ENCODE data around the gene ARHGEF10L.

ARHGEF10L gene

GRCh38 chr1:17632106-17632505 lies 92.6 kb downstream of the ARHGEF10L start:
- DNase-seq (ENCODE audit: low read depth in 2 of 2) = no peak

GRCh38 chr1:17632541-17633184 lies 93.2 kb downstream of the ARHGEF10L start:
- no peak for DNase-seq (ENCODE audit: low read depth in 2 of 2)

GRCh38 chr1:17633654-17634053 lies 94.2 kb downstream of the ARHGEF10L start:
- no peak for DNase-seq (ENCODE audit: low read depth in 2 of 2)

DNA sequence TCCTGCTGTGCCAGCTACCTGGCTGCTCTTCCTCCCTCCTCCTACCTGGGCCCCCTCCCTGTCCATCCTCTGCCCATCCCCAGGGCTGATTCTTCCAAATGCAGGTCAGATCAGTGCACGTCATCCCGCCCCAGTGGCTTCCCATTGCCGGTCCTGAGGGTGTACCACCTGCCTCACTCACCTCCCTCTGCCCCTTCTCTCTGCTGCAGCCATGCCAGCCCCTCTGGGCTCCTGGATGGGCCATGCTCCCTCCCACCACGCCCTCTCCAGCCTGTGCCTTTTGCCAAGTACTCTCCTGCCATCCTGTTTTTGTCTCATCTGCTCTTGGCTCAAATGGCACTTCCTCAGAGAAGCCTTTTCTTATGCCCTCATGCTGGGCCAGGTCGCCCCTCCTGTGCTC lies 95.8 kb downstream of the ARHGEF10L start:
- DNase-seq (ENCODE audit: low read depth in 2 of 2) = no peak

DNA sequence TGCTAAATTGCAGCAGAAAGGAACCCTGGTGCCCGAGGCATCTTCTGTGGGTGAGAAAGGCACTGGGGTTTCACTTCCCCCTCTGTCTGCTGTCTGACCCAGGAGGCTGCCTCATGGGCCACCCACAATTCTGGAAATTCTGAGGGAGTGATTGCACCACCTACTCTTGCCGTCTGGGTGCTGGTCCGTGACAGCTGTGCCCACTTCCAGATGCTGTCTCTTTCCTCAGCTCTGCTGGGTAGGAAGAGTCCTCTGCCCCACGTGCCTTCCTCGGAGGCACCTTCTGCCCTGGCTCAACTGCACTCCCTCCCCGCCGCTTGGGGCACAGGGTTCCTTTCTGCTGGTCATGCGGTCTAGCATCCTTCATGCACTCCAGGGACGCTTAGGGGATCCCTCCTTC lies 96.3 kb downstream of the ARHGEF10L start:
- DNase-seq (ENCODE audit: low read depth in 2 of 2) = no peak

DNA sequence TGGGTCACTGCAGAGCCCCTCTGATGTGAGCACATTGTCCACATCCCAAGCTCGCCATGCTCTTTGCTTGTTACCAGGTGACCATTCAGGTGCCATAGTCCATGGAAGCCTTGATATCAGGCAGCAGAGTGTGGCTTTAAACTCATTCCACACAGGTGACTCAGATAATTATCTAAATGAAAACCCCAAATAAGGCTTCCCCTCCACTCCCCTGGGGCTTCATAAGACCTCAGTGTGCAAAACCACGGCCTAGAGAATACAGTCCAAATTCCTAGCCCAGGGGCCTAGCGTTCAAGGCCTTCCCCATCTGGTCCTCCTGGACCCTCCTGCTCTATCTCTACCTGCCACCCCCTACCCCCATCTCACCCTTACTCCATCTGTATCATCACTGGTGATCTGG lies 97.1 kb downstream of the ARHGEF10L start:
- DNase-seq (ENCODE audit: low read depth in 2 of 2) = no peak

- no peak for DNase-seq (ENCODE audit: low read depth in 2 of 2)
Measured at GRCh38 chr1:17637055-17637454, 97.6 kb downstream of the ARHGEF10L start.

DNA sequence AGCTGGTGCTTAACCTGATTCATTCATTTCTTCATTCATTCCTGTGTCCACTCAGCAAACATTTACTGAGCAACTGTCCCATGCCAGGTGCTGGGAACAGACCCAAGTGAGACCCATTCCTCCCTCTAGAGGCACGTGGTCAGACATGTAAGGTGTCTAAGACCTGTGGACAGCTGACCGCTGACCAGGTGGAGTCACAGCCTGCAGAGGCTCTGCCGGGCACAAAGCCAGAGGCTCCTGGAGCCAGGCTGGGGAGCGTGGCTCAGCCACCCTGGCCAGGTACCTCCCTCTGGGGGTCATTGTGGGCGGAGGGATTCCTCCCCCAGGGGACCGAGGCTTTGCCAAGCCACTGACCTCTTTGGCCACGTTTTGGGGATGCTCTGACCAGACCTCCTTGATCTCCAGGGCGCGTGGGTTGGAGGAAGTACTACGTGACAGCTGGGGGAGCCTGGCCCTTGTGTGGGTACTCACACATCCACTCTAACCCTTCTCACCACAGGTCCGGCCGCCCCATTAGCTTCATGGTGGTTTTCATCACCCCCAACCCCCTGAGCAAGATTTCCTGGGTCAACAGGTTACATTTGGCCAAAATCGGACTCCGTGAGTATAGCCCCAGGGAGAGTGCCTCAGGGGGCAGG lies 100.3 kb downstream of the ARHGEF10L start:
- no peak for DNase-seq (ENCODE audit: low read depth in 2 of 2)

GRCh38 chr1:17640393-17640792 lies 100.9 kb downstream of the ARHGEF10L start:
- DNase-seq (ENCODE audit: low read depth in 2 of 2) = no peak

GRCh38 chr1:17640975-17641374 lies 101.5 kb downstream of the ARHGEF10L start:
- no peak for DNase-seq (ENCODE audit: low read depth in 2 of 2)

GRCh38 chr1:17642169-17642568 lies 102.7 kb downstream of the ARHGEF10L start:
- no peak for DNase-seq (ENCODE audit: low read depth in 2 of 2)

DNA sequence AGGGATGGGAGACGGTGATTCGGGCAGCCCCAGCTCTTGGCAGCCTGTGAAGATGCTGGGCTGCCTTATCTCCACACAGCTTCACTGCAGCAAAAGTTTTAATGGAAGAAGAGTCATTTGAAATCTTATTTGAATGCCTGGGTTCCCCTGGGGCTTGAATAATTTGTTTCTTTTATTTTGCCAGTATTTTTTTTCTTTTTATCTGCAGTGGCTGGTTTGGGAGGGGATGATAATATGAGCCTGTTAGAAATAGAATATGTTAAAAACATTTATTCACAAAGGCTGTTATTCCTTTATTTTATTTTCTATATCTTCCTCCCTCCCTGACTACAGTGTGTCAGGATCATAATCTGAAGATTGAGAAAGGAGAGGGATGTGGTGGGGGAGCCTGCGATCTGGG lies 103.4 kb downstream of the ARHGEF10L start:
- DNase-seq (ENCODE audit: low read depth in 2 of 2) = no peak

DNA sequence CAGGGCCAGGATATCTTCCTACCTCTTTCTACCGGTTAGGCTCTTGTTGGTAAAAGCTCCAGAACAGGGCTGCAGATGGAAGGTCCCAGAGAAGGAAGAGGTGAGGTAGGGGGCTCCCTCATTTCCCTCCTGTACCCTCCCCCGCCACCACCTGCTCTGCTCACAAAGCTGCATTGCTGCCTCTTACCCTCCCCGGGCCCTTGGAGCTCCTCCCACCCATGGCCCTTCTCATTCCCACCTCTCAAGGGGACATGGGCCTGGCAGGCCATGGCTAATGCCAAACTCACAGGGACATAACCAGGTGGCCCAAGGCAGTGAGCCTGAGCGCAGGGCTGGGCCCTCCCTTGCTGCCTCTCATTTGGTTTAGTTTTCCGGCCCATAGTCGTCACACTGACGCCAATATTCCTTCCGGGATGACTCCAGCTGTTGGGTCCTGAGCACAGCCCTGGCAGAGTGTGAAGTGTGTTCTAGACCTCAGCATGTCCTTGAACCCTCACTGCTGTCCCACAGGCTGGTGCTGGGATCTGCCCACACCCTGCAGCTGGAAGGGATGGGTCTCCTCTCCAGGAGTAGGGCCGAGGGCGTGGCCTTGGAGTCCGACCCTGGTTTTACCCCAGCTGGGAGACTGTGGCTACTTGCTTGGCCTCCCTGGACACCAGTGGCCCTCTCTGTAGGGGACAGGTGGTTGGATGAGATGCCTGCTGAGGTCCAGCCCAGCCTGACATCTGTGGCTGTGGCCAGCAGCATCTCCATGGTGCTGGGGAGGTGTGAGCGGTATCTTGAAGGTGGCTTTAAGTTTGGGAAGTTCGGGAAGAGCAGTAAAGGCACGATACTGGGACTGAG lies 104.6 kb downstream of the ARHGEF10L start:
- no peak for DNase-seq (ENCODE audit: low read depth in 2 of 2)

- no peak for DNase-seq (ENCODE audit: low read depth in 2 of 2)
Measured at GRCh38 chr1:17645068-17645911, 105.8 kb downstream of the ARHGEF10L start.

GRCh38 chr1:17646444-17647280 lies 107.2 kb downstream of the ARHGEF10L start:
- DNase-seq (ENCODE audit: low read depth in 2 of 2) = no peak

DNA sequence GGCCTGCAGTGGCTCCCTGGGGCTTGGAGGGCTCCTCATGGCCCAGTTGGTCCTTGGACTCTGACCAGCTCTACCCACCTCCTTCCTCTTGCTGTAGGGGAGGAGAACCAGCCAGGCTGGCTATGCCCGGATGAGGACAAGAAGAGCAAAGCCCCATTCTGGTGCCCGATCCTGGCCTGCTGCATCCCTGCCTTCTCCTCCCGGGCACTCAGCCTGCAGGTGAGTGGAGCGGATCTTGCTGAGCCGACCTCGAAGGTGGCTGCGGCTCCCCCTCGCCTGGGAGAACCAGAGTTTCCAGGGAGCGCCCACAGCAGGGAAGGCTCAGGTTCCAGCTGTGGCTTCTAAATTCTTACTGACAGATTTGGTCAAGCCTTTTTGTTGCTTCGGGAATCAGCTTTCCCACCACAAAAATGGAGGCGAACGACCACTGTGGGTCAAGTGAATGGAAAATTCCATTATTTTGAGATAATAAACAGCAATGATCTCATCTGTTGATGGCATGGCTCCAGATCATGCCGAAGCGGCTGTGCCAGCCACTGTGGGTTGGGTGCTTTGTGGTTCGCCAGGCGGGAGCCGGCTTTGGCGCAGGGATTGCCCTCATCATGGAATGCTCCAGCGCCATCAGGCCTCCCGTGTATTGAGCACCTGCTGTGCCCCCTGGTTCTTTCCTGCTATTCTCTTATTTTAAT lies 109.1 kb downstream of the ARHGEF10L start:
- no peak for DNase-seq (ENCODE audit: low read depth in 2 of 2)

GRCh38 chr1:17649371-17650106 lies 110.0 kb downstream of the ARHGEF10L start:
- DNase-seq (ENCODE audit: low read depth in 2 of 2) = no peak

GRCh38 chr1:17653276-17653675 lies 113.8 kb downstream of the ARHGEF10L start:
- no peak for DNase-seq (ENCODE audit: low read depth in 2 of 2)

GRCh38 chr1:17653728-17654351 lies 114.3 kb downstream of the ARHGEF10L start:
- DNase-seq (ENCODE audit: low read depth in 2 of 2) = no peak
